ENCODE results near the gene GNAZ.

DNA sequence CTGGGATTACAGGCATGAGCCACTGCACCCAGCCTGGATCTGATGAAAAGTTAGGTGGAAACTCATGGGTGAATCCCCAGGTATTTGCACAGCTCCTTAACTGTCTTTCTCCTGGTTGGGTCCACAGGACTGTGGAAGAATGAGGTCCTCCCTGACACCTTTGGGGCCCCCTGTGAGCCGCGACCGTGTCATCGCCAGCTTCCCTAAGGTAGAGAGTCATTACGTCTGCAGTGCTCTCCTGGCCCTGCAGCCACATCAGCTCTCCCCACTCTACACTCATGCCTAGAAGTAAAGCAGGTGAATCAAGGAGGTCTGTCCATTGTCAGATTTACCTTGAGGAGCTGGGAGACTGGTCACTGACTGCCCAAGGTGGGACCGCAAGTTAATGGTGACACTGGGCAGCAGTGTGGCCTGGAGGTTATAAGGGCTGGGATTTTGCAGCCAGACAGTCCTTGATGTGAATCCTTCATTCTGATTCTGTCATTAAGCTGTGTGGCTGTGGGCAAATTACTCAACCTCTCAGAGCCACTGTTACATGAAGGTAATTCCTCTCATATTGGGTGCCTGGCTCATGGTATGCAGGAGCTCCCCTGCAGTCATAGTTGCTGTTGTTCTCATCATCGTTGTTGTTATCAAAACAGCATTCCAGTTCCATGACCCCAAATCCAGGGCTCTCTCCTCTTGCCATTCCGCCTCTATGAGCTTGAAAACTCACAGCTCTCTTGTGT lies 76.3 kb downstream of the GNAZ start:
- TF ChIP-seq POLR2A (IDR thresholded peaks at IDR 0.05; ENCODE audit: extremely low read depth, insufficient read length) (no peak), MYC (IDR thresholded peaks at IDR 0.05; ENCODE audit: low read depth, low read length) (no peak)
- TF ChIP-seq, protein P1, sequence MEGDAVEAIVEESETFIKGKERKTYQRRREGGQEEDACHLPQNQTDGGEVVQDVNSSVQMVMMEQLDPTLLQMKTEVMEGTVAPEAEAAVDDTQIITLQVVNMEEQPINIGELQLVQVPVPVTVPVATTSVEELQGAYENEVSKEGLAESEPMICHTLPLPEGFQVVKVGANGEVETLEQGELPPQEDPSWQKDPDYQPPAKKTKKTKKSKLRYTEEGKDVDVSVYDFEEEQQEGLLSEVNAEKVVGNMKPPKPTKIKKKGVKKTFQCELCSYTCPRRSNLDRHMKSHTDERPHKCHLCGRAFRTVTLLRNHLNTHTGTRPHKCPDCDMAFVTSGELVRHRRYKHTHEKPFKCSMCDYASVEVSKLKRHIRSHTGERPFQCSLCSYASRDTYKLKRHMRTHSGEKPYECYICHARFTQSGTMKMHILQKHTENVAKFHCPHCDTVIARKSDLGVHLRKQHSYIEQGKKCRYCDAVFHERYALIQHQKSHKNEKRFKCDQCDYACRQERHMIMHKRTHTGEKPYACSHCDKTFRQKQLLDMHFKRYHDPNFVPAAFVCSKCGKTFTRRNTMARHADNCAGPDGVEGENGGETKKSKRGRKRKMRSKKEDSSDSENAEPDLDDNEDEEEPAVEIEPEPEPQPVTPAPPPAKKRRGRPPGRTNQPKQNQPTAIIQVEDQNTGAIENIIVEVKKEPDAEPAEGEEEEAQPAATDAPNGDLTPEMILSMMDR (IDR thresholded peaks at IDR 0.05; ENCODE audit: low read depth, low read length) = no peak
- TF ChIP-seq, protein P2, sequence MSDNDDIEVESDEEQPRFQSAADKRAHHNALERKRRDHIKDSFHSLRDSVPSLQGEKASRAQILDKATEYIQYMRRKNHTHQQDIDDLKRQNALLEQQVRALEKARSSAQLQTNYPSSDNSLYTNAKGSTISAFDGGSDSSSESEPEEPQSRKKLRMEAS (IDR thresholded peaks at IDR 0.05; ENCODE audit: low read depth, low read length) = no peak

Measured in NB4 (cell line).